Measurements from ENCODE around the gene PSMC3IP. TPM values are rescaled to one million over a fixed set of nuclear protein-coding genes. Genes with fewer than 3 reads are reported as not detected.

The PSMC3IP gene
- total RNA-seq, 1 experiment from 2014 or later, result 31.9 TPM

DNA sequence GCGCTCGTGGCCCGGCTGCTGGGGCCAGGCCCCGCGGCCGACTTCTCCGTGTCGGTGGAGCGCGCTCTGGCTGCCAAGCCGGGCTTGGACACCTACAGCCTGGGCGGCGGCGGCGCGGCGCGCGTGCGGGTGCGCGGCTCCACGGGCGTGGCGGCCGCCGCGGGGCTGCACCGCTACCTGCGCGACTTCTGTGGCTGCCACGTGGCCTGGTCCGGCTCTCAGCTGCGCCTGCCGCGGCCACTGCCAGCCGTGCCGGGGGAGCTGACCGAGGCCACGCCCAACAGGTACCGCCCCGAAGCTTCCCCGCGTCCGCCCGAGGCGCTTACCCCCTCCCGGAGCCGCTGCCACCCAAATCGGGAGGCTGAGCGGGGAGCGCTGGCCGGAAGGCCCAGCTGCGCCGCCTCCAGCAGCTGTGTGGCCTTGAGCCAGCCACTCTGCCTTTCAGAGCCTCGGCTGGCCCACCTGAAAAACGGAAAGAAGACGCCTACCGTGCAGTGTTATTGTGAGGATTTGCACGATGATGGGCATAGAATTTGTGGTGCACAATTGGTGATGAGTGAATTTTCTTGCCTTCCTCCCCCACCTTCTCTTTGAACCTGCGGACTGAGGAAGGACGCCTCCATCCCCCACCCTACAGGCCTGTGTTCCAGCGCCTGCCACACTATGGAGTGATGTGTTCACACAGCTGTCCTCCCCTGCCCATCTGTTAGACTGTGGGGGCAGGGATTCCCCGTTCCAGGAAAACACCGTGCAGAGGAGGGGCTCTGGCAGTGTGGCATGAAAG, 41.0 kb downstream of the PSMC3IP start:
- intact Hi-C loops (cut with micrococcal nuclease; ENCODE audit: unreplicated experiment), result no loop called here
- peak overlapping the region; percentile 53 for H3K4me3 ChIP-seq (ENCODE audit: low read depth, low read length, poor library complexity, severe bottlenecking)
- TF ChIP-seq EZH2 (IDR thresholded peaks at IDR 0.05; ENCODE audit: borderline replicate concordance, low read depth, low read length, poor library complexity, severe bottlenecking), result no peak
- TF ChIP-seq, protein P1, sequence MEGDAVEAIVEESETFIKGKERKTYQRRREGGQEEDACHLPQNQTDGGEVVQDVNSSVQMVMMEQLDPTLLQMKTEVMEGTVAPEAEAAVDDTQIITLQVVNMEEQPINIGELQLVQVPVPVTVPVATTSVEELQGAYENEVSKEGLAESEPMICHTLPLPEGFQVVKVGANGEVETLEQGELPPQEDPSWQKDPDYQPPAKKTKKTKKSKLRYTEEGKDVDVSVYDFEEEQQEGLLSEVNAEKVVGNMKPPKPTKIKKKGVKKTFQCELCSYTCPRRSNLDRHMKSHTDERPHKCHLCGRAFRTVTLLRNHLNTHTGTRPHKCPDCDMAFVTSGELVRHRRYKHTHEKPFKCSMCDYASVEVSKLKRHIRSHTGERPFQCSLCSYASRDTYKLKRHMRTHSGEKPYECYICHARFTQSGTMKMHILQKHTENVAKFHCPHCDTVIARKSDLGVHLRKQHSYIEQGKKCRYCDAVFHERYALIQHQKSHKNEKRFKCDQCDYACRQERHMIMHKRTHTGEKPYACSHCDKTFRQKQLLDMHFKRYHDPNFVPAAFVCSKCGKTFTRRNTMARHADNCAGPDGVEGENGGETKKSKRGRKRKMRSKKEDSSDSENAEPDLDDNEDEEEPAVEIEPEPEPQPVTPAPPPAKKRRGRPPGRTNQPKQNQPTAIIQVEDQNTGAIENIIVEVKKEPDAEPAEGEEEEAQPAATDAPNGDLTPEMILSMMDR (conservative IDR thresholded peaks at IDR 0.05; ENCODE audit: low read depth, low read length), result no peak
- DNase-seq (ENCODE audit: low spot score), result peak; percentile 61
- no peaks in the 10 kb centered on the region for H3K36me3 ChIP-seq (ENCODE audit: insufficient read depth, low read length, poor library complexity, severe bottlenecking)
- no peaks in the 10 kb centered on the region for H3K27me3 ChIP-seq (replicated peaks; ENCODE audit: insufficient read depth, low read depth, low read length, poor library complexity)
- no peaks in the 10 kb centered on the region for H3K9me3 ChIP-seq (ENCODE audit: low read depth, low read length, poor library complexity, severe bottlenecking)
- ChIA-PET POLR2A (ENCODE audit: low non-redundant PET) (no interaction called here), CTCF (interaction anchor here (0.9 kb wide), 1 partner anchor 606 kb away, joined by 5 read pairs; the partner anchor contains the start of gene ODAD4)
- no TSS peak for BruUV-seq (replicated peaks)
- H3K27ac ChIP-seq (ENCODE audit: low read depth, low read length, poor library complexity, severe bottlenecking), result peak overlapping the region; percentile 30
- no peaks in the 10 kb centered on the region for H3K4me1 ChIP-seq (ENCODE audit: insufficient read depth, low read length, poor library complexity, severe bottlenecking)

DNA sequence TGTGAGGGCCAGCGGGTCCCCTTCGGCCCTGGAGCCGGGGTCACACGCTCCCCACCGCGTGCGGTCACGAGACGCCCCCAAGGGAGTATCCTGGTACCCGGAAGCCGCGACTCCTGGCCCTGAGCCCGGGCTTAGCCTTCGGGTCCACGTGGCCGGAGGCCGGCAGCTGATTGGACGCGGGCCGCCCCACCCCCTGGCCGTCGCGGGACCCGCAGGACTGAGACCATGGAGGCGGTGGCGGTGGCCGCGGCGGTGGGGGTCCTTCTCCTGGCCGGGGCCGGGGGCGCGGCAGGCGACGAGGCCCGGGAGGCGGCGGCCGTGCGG, 41.5 kb downstream of the PSMC3IP start, which contains the start of gene NAGLU:
TSS of gene NAGLU (plus strand) at position 194 of the 324 bp plus-strand sequence. CDS start at position 226, 32 bp downstream.
- Histone ChIP-seq H3K27ac (ENCODE audit: low read depth, low read length, poor library complexity, severe bottlenecking) (peak within 1 kb of the TSS; percentile 30), H3K4me3 (ENCODE audit: low read depth, low read length, poor library complexity, severe bottlenecking) (peak within 1 kb of the TSS; percentile 53), H3K27me3 (replicated peaks; ENCODE audit: insufficient read depth, low read depth, low read length, poor library complexity) (no peaks in the 10 kb centered on the region), H3K4me1 (ENCODE audit: insufficient read depth, low read length, poor library complexity, severe bottlenecking) (no peaks in the 10 kb centered on the region), H3K9me3 (ENCODE audit: low read depth, low read length, poor library complexity, severe bottlenecking) (no peaks in the 10 kb centered on the region), H3K36me3 (ENCODE audit: insufficient read depth, low read length, poor library complexity, severe bottlenecking) (no peaks in the 10 kb centered on the region)
- intact Hi-C loops (cut with micrococcal nuclease; ENCODE audit: unreplicated experiment), result no loop called here
- peak; percentile 82 for DNase-seq (ENCODE audit: low spot score)
- no TSS peak for BruUV-seq (replicated peaks)
- ChIA-PET CTCF (interaction anchor here (0.9 kb wide), 1 partner anchor 605 kb away, joined by 5 read pairs; the partner anchor contains the start of gene ODAD4), POLR2A (ENCODE audit: low non-redundant PET) (no interaction called here)
- TF ChIP-seq EZH2 (IDR thresholded peaks at IDR 0.05; ENCODE audit: borderline replicate concordance, low read depth, low read length, poor library complexity, severe bottlenecking), result no peak
- TF ChIP-seq, protein P1 (conservative IDR thresholded peaks at IDR 0.05; ENCODE audit: low read depth, low read length), result no peak

DNA sequence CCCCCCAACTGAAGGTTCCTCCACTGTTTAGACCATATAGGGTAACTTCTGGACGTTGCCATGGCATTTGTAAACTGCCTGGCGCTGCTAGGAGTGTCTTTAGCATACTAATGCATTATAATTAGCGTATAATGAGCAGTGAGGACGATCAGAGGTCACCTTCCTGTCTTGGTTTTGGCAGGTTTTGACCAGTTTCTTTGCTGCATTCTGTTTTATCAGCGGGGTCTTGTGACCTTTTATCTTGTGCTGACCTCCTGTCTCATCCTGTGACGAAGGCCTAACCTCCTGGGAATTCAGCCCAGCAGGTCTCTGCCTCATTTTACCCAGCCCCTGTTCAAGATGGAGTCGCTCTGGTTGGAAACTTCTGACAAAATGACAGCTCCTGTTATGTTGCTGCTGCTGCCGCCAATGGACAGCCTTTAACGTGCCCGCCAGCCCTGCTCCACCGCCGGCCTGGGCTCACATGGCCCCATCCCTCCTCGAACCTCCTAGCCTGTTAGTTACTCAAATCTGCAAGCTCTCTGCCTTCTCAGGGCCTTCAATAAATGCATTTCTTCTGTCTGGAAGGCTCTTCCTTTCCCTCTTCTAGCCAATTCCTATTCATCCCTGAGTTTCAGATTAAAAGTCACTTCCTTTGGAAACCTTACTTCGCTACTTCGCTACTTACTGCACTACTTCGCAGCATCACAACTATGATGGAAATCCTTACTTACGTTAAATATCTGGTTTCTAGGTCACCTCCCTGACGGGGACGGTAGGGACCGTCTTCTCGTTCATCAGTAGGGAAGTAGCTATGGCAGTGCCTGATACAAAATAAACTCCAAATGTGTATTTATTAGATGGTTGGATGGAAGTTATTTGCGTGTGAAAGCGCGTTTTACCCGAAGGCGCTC, 42.1 kb downstream of the PSMC3IP start:
- Histone ChIP-seq H3K9me3 (ENCODE audit: low read depth, low read length, poor library complexity, severe bottlenecking) (no peaks in the 10 kb centered on the region), H3K27me3 (replicated peaks; ENCODE audit: insufficient read depth, low read depth, low read length, poor library complexity) (no peaks in the 10 kb centered on the region), H3K4me1 (ENCODE audit: insufficient read depth, low read length, poor library complexity, severe bottlenecking) (no peaks in the 10 kb centered on the region), H3K36me3 (ENCODE audit: insufficient read depth, low read length, poor library complexity, severe bottlenecking) (no peaks in the 10 kb centered on the region), H3K27ac (ENCODE audit: low read depth, low read length, poor library complexity, severe bottlenecking) (peak overlapping the region; percentile 23), H3K4me3 (ENCODE audit: low read depth, low read length, poor library complexity, severe bottlenecking) (peak overlapping the region; percentile 53)
- TF ChIP-seq EZH2 (IDR thresholded peaks at IDR 0.05; ENCODE audit: borderline replicate concordance, low read depth, low read length, poor library complexity, severe bottlenecking), result no peak
- no peak for DNase-seq (ENCODE audit: low spot score)
- no TSS peak for BruUV-seq (replicated peaks)
- CTCF ChIA-PET, result interaction anchor here (0.9 kb wide), 1 partner anchor 605 kb away, joined by 5 read pairs; the partner anchor contains the start of gene ODAD4
- POLR2A ChIA-PET (ENCODE audit: low non-redundant PET), result no interaction called here
- intact Hi-C loops (cut with micrococcal nuclease; ENCODE audit: unreplicated experiment), result no loop called here
